Osteoblast (primary cell): ENCODE data around the gene ACYP1. TPM values are rescaled to one million over a fixed set of nuclear protein-coding genes. Genes with fewer than 3 reads are reported as not detected.

ENCODE experiments used
- DNase-seq: peaks from one replicate; pipeline ENCODE4 v3.0.0; 2011; ENCODE audit warnings: low spot score, mixed read lengths; ENCODE audit not compliant: insufficient read length; ENCODE audit errors: missing footprints
- H2AFZ ChIP-seq: 2 replicates; pipeline ENCODE4 v1.6.0; 2011; ENCODE audit warnings: mild to moderate bottlenecking, low read length
- H3K27ac ChIP-seq: 2 replicates; pipeline ENCODE4 v1.5.1; 2011; ENCODE audit warnings: mild to moderate bottlenecking, low read depth, low read length, moderate library complexity
- H3K27me3 ChIP-seq: 2 replicates; pipeline ENCODE4 v1.6.0; 2012; ENCODE audit warnings: mild to moderate bottlenecking, control low read depth, inconsistent platforms, low read length, moderate library complexity; ENCODE audit not compliant: insufficient read depth
- H3K36me3 ChIP-seq: 2 replicates; pipeline ENCODE4 v1.5.1; 2011; ENCODE audit warnings: mild to moderate bottlenecking, low read length, control low read depth, moderate library complexity; ENCODE audit not compliant: insufficient read depth
- H3K4me1 ChIP-seq: 2 replicates; pipeline ENCODE4 v1.5.1; 2011; ENCODE audit warnings: mild to moderate bottlenecking, low read length, control low read depth, moderate library complexity; ENCODE audit not compliant: insufficient read depth
- H3K4me2 ChIP-seq: 2 replicates; pipeline ENCODE4 v1.6.0; 2011; ENCODE audit warnings: mild to moderate bottlenecking, low read length; ENCODE audit not compliant: insufficient read depth
- H3K4me3 ChIP-seq: fragments of 200-600 bp; sonication (generic); 3 replicates; pipeline ENCODE4 v1.5.1; 2012; ENCODE audit warnings: mild to moderate bottlenecking, low read length, inconsistent platforms; ENCODE audit not compliant: insufficient read depth
- H3K79me2 ChIP-seq: 2 replicates; pipeline ENCODE4 v1.6.0; 2012; ENCODE audit warnings: mild to moderate bottlenecking, low read length, control low read depth, inconsistent platforms; ENCODE audit not compliant: insufficient read depth
- H3K9me3 ChIP-seq: 2 replicates; pipeline ENCODE4 v1.5.1; 2011; ENCODE audit warnings: low read depth, low read length, control low read depth
- H4K20me1 ChIP-seq: 2 replicates; pipeline ENCODE4 v1.6.0; 2012; ENCODE audit warnings: mild to moderate bottlenecking, low read length, control low read depth; ENCODE audit not compliant: insufficient read depth
- CTCF ChIP-seq: IDR thresholded peaks from 2 replicates; pipeline ENCODE4 v1.5.1; 2011; ENCODE audit warnings: mild to moderate bottlenecking, low read depth, low read length, moderate library complexity; ENCODE audit errors: extremely low read depth
- total RNA-seq: library from RNA; depleted of rRNA; stranded (reverse); fragments of >200 nt; gene quantifications from 2 replicates; pipeline ENCODE4 v1.2.3, GENCODE V29; 2012

The ACYP1 gene
- total RNA-seq, 1 donor: 6.5 TPM

DNA sequence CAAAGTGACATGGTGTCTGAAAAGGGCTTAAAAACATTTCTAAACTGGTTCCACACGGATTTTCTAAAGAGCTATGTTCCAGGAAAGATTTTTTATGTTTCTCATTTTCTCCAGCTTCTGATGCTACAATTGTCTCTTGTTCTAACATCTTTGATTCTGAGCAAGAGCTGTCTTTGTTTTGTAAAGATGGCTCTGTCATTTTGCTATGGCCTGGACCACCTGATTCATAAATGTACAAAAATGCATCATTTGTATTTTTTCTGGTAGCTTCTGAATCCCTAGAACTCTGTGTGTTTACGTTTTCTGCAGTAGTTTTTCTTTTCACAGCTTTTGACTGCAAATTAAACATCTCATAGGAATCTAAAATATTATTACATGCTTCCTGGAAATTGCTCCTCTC, 15.7 kb downstream of the ACYP1 start:
- Histone ChIP-seq H3K27ac (no peak overlapping the region), H3K4me2 (no peak overlapping the region), H3K36me3 (no peaks in the 10 kb centered on the region), H3K4me1 (peaks cover 38% of the 10 kb centered on the region), H2AFZ (no peak overlapping the region), H3K27me3 (no peaks in the 10 kb centered on the region), H3K4me3 (no peak overlapping the region), H3K9me3 (no peaks in the 10 kb centered on the region), H4K20me1 (no peaks in the 10 kb centered on the region), H3K79me2 (peaks cover 22% of the 10 kb centered on the region)
- no peak for TF ChIP-seq CTCF
- DNase-seq: no peak

DNA sequence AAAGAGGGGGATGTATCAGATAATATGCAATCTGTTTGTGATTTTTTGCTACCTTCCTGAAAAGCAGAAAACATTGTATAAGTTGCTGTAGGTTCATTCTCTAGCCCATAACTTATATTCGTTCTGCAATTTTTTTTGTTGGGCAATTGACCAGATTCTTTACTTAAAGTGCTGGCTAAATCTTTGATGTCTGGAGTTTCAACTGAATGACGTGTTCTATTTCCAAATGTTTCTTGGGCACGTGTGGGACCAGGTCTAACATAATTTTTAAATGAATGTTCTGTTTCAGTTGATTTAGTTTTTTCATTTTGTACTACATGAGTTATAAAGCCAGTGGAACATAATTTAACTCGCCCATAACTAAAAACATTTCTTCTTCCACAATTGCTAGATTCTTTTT, 16.3 kb downstream of the ACYP1 start:
- Histone ChIP-seq H2AFZ (no peak overlapping the region), H3K4me3 (no peak overlapping the region), H3K36me3 (peaks cover under 1% of the 10 kb centered on the region), H4K20me1 (no peaks in the 10 kb centered on the region), H3K27me3 (no peaks in the 10 kb centered on the region), H3K4me1 (peaks cover 38% of the 10 kb centered on the region), H3K4me2 (no peak overlapping the region), H3K9me3 (no peaks in the 10 kb centered on the region), H3K27ac (no peak overlapping the region), H3K79me2 (peaks cover 22% of the 10 kb centered on the region)
- no peak for DNase-seq
- no peak for TF ChIP-seq CTCF

- no peak overlapping the region for H2AFZ ChIP-seq
- H3K27ac ChIP-seq: no peak overlapping the region
- H3K4me2 ChIP-seq: peak overlapping the region; percentile 20
- no peaks in the 10 kb centered on the region for H3K9me3 ChIP-seq
- H3K36me3 ChIP-seq: peaks cover 7% of the 10 kb centered on the region
- H3K79me2 ChIP-seq: peaks cover 25% of the 10 kb centered on the region
- H4K20me1 ChIP-seq: no peaks in the 10 kb centered on the region
- DNase-seq: peak; percentile 74
- no peak overlapping the region for H3K4me3 ChIP-seq
- H3K27me3 ChIP-seq: no peaks in the 10 kb centered on the region
- no peak for TF ChIP-seq CTCF
- H3K4me1 ChIP-seq: peaks cover 38% of the 10 kb centered on the region
Measured at GRCh38 chr14:75046899-75047298, 16.9 kb downstream of the ACYP1 start.

DNA sequence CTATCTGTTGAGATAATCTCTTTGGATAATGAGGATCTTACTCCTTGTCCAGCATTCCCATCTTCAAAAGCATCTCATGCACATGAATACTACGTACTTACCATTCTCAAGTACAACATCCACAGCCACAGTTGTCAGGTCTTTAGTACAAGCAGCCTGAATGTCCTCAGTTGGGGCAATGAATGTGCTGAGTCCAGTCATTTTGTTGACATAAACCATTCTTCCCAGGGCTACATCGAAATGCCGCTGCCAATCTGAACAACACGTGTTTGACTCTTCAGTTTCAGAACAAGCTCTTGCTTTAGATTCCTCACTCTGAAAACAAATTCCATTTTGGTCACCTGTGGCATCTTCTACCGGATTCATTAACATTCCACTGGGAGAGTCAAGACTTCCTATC, 17.5 kb downstream of the ACYP1 start:
- H3K27me3 ChIP-seq: no peaks in the 10 kb centered on the region
- H3K79me2 ChIP-seq: peaks cover 25% of the 10 kb centered on the region
- DNase-seq: no peak
- H3K4me1 ChIP-seq: peaks cover 38% of the 10 kb centered on the region
- H3K27ac ChIP-seq: no peak overlapping the region
- peaks cover 7% of the 10 kb centered on the region for H3K36me3 ChIP-seq
- no peaks in the 10 kb centered on the region for H3K9me3 ChIP-seq
- no peak for TF ChIP-seq CTCF
- H3K4me2 ChIP-seq: no peak overlapping the region
- H4K20me1 ChIP-seq: no peaks in the 10 kb centered on the region
- H3K4me3 ChIP-seq: no peak overlapping the region
- no peak overlapping the region for H2AFZ ChIP-seq
